DMS53 (cell line): Measurements from ENCODE around the gene THRSP.

Source experiments
- DNase-seq: peaks from one replicate; lab custom pipeline; 2025; lab: John Stamatoyannopoulos, UW

The THRSP gene

DNA sequence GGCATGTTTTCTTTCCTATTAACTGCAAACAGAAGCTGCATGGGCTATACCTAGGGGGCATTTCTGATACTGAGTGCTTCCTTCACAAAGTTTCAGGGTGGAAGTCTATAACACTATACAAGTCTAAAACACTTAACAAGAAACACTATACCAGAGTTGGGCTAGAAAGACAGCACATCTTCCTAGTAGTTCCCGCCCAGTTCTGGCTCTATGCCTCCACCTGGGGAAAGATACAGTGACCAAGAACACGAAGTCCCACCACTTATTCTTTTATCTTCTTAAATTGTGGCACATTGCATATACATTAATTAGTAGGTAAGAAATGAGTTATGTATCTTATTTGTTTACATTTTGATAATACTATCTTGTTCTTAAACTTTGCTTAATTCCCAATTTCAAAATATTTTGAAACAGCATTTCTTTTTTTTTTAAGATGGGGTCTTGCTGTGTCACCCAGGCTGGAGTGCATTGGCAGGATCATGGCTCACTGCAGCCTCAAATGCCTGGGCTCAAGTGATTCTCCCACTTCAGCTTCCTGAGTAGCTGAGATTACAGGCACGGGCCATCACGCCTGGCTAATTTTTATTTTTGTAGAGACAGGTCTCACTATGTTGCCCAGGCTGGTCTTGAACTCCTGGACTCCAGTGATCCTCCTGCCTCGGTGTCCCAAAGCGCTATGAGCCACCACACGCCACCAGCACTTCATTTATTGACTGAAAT lies 34.2 kb downstream of the THRSP start:
- no peak for DNase-seq

DNA sequence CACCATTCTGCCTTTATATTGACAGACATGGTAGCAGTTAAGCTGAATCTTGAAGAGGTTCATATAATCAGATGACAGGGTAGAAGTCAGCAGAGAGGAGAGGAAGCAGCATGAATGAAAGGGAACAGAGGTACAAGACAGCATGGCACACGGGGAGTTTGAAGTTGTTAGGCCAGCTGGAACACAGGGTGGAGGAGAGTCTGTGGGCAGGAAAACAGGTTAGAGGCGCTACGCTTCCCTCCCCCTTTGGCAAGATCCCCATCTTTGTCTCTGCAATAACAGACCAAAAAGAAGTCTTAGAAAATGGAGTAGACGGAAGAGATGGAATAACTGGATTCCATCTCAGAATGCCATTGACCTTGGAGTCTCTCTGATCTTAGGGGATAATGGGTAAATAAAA lies 36.0 kb downstream of the THRSP start:
- DNase-seq: no peak

DNA sequence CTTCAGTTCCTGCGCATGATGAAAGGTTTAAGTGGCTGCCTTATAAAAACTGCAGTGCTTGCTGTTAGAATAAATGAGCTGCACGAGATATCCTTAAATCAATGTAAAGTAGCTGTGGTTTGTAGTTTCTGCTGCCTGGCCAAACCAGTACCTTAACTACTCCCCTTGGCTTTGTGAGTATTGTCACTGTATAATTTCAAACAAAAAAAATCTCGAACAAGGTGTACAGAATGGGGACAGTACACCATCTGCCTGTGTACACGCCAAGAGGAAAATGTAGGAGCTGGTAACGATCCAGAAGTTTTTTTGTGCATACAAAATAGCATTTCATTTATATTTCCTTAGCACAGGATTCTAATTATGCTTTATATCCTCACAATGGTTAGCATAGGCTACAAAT lies 36.6 kb downstream of the THRSP start:
- no peak for DNase-seq

- peak; percentile 95 for DNase-seq
These were observed 37.2 kb downstream of the THRSP start for GRCh38 chr11:78100676-78101472.

- DNase-seq: no peak
These were observed 45.7 kb downstream of the THRSP start for GRCh38 chr11:78109081-78110015.

- DNase-seq: no peak
These were observed 46.7 kb downstream of the THRSP start for GRCh38 chr11:78110351-78110750.

- DNase-seq: no peak
These were observed 47.2 kb downstream of the THRSP start for GRCh38 chr11:78110830-78111229.

GRCh38 chr11:78111298-78111697 lies 47.6 kb downstream of the THRSP start:
- DNase-seq: no peak

- no peak for DNase-seq
These were observed 49.1 kb downstream of the THRSP start for GRCh38 chr11:78112582-78113275.
